Activated naive CD4-positive, alpha-beta T cell treated with anti-CD3 and anti-CD28 coated beads, Interleukin-2, amount 50 U/mL, for 24 hours (primary cell): Measurements from ENCODE around the gene EIF4E1B.

Experiments used
- H3K27ac Mint-ChIP-seq: one replicate; pipeline ENCODE4 v1.8.0; 2021; ENCODE audit warnings: mild to moderate bottlenecking, mixed read lengths
- H3K27me3 Mint-ChIP-seq: one replicate; pipeline ENCODE4 v1.8.0; 2021; ENCODE audit warnings: mixed read lengths
- H3K36me3 Mint-ChIP-seq: one replicate; pipeline ENCODE4 v1.8.0; 2021; ENCODE audit warnings: mixed read lengths
- H3K4me1 Mint-ChIP-seq: one replicate; pipeline ENCODE4 v1.8.0; 2021; ENCODE audit warnings: mixed read lengths
- H3K4me3 Mint-ChIP-seq: one replicate; pipeline ENCODE4 v1.8.0; 2021; ENCODE audit warnings: mild to moderate bottlenecking, mixed read lengths
- H3K9me3 Mint-ChIP-seq: one replicate; pipeline ENCODE4 v1.8.0; 2021; ENCODE audit warnings: mixed read lengths

The EIF4E1B gene

DNA sequence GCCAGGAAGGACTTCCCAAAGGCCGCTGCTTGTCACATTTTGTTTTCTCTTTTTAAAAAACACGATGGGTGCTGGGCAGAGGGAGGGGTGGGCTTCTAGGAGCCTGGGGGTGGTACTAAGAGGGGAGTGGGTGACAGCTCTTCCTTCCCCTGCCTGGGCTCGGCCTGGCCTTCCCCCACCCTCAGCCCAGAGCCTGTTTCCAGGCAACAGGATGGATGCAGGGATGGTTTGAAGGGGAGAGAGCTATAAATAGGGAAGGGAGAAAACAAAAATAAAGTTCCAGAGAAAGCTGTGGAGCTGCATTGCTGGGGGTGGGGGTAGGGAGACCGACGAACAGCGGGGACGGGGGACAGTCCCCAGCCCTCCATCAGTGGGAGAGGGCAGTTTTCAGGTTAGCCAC, 14.0 kb upstream of the EIF4E1B start:
- Mint-ChIP-seq H3K27me3 (peaks cover 33% of the 10 kb centered on the region), H3K27ac (no peak overlapping the region), H3K4me3 (no peak overlapping the region), H3K36me3 (no peaks in the 10 kb centered on the region), H3K4me1 (peaks cover 9% of the 10 kb centered on the region), H3K9me3 (no peaks in the 10 kb centered on the region)

DNA sequence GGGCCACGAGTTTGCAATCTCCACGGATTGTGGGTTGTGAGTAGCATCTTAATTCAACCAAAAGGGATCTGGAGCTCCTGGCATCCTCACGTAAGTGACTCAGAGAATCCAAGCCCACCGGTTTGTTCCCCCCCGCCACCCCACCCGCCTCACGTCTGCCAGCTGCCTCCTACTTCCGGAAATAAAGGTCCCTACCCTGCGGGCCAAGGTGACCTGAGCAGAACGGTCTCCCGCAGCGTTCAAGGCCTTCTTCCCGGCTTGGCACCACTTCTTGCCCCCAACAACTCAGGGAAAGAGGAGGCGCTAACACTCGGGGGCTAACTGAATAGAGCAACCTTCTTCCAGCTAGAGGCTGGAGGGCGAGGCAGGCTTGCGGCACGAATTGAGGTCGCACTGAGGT, 11.7 kb upstream of the EIF4E1B start:
- Mint-ChIP-seq H3K36me3 (no peaks in the 10 kb centered on the region), H3K4me3 (peak overlapping the region; percentile 42), H3K9me3 (no peaks in the 10 kb centered on the region), H3K4me1 (peaks cover 9% of the 10 kb centered on the region), H3K27me3 (peaks cover 27% of the 10 kb centered on the region), H3K27ac (no peak overlapping the region)

DNA sequence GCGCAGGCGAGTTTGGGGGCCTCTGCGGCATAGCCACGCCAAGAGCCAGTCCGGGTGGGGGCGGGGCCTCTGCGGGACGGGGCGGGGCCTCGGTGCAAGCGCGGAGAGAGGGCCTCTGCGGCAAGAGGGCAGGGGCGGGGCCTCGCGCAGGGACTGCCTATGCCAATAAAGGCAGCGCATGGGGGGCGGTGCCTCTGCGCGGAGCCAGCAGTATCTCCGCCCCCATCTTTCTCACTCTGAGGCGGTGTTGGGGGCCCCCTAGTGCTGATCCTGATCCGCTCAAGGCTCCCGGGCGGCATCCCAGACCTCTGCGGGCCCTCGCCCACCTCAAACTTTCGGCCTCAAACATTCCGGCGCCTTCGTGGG, 11.3 kb upstream of the EIF4E1B start:
- Mint-ChIP-seq H3K4me1 (peaks cover 9% of the 10 kb centered on the region), H3K4me3 (peak overlapping the region; percentile 42), H3K27ac (no peak overlapping the region), H3K27me3 (peaks cover 26% of the 10 kb centered on the region), H3K9me3 (no peaks in the 10 kb centered on the region), H3K36me3 (no peaks in the 10 kb centered on the region)

DNA sequence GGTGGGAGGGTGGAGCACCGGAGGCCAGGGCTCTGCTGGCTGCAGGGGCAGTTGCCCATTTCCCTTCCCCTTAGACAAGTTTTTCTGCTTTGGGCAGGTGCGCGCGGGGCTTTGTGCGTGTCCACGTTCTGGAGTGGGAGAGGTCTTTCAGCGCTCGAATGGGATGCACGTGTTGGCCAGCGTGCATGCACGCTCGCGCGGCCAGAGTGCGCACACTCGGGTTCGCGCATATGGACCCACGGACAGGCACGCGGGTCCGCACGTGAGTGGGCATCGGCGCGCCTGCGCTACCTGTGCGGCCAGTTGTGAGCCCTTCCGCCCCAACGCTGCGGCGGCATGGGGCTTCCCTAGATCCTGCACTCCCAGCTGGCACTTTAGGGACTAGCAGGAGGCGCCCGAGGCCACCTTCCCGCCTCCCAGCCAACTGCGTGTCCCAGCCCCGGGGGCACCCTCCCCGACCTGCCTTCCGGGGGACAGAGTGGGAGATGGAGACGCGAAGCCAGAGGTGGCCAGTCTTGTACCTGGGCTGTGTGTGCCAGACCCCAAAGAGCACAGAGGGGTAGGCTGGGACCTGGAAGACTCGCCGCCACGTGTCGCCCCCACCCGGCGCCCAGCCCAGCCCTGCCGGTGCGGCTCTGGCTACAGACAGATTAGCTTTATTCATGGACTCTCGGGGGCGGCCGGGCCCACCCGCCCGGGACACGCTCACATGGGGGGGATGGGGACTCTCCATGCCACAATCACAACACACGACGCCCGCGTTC, 10.7 kb upstream of the EIF4E1B start:
- Mint-ChIP-seq H3K4me3 (peak overlapping the region; percentile 73), H3K9me3 (no peaks in the 10 kb centered on the region), H3K27ac (no peak overlapping the region), H3K4me1 (peaks cover 9% of the 10 kb centered on the region), H3K27me3 (peaks cover 26% of the 10 kb centered on the region), H3K36me3 (no peaks in the 10 kb centered on the region)

DNA sequence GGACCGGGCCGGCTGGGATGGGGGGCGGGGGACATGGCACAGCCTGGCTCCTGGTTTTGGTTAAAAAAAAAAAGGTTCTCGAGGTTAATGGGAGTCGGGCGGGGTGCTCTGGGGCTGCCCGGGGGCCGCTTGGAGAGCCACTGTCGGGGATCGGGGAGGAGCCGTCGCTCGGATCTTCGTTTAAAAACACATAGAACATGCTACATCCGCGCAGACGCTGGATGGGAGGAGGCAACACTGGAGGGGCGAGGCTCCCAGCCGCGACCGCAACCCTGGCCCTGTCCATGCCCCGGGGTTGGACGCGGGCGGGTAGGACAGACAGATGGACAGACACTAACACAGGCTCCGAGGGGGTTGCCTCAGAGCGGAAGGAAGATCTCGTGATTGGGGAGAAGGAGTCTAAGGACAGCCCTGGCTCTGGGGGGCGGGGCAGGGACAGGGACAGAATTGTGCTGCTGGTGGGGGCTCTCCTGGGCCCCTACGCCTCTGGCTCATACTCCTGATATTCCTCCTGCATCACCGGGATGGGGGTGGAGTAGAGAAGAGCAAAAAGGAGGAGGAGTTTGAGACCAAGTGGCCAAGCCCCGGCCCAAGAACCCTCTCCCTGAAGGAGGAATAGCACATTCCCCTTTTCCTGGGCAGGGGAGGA, 10.0 kb upstream of the EIF4E1B start:
- peak overlapping the region; percentile 73 for H3K4me3 Mint-ChIP-seq
- H3K27ac Mint-ChIP-seq, result no peak overlapping the region
- peaks cover 9% of the 10 kb centered on the region for H3K4me1 Mint-ChIP-seq
- no peaks in the 10 kb centered on the region for H3K9me3 Mint-ChIP-seq
- peaks cover 27% of the 10 kb centered on the region for H3K27me3 Mint-ChIP-seq
- H3K36me3 Mint-ChIP-seq, result no peaks in the 10 kb centered on the region

DNA sequence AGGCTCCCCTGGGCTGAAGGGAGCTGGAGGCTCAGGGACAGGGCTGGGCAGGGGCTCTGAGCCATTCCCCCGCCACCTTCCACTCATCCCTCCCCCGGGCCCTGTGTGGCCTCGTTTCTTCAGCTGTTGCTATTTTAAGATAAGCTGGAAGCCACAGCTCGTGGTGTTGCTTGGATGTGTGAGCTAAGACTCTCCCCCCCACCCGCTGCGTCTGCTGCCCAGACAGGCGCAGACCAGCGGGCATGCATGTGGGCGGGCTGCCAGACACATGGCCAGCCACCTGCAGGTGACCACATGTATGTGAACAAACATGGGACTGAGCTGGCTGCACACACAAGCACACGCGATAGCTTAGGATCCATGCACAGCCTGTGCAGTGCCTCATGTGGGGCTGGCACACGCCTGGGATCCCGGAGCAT, 8.8 kb upstream of the EIF4E1B start:
- peaks cover 9% of the 10 kb centered on the region for H3K4me1 Mint-ChIP-seq
- no peaks in the 10 kb centered on the region for H3K36me3 Mint-ChIP-seq
- no peaks in the 10 kb centered on the region for H3K9me3 Mint-ChIP-seq
- H3K27me3 Mint-ChIP-seq, result peaks cover 31% of the 10 kb centered on the region
- H3K4me3 Mint-ChIP-seq, result no peak overlapping the region
- H3K27ac Mint-ChIP-seq, result no peak overlapping the region

DNA sequence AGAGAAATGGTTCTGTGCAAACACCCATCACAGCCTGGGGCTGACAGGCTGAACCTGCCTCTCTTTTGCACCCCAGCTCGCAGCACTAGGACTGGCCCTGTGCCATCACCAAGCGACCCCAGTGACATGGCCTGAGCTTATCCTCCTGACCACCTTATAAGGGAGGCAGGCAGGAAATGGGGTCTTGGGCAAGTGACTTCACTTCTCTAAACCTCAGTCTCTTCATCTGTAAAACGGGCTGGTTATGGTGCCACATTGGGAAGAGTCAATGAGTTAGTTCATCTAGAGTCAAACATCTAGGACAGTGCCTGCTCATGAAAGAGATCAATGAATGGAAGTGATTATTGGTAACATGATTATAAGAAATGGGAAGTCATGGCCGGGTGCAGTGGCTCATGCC, 6.3 kb upstream of the EIF4E1B start:
- Mint-ChIP-seq H3K4me1 (peaks cover 6% of the 10 kb centered on the region), H3K9me3 (no peaks in the 10 kb centered on the region), H3K27me3 (peaks cover 27% of the 10 kb centered on the region), H3K4me3 (no peak overlapping the region), H3K27ac (no peak overlapping the region), H3K36me3 (no peaks in the 10 kb centered on the region)

DNA sequence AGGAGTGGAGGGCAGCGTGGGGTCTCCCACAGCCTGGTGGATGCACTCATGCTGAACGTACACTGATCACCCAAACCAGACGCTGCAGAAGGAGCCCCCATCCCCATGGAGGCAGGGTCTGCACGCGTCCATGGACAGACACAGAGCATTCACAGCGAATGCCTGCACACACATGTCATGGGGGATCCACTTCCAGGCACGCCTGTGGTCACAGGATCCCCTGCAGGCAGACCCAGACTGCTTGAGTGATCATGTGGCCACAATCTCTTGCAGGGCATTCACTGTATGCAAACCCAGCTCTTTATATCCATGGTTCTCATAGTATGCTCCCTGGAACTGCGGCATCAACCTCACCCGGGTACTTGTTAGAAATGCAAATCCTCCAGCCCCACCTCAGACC, 5.5 kb upstream of the EIF4E1B start:
- no peaks in the 10 kb centered on the region for H3K36me3 Mint-ChIP-seq
- H3K27me3 Mint-ChIP-seq, result peaks cover 28% of the 10 kb centered on the region
- no peaks in the 10 kb centered on the region for H3K9me3 Mint-ChIP-seq
- peaks cover 6% of the 10 kb centered on the region for H3K4me1 Mint-ChIP-seq
- H3K4me3 Mint-ChIP-seq, result no peak overlapping the region
- no peak overlapping the region for H3K27ac Mint-ChIP-seq

DNA sequence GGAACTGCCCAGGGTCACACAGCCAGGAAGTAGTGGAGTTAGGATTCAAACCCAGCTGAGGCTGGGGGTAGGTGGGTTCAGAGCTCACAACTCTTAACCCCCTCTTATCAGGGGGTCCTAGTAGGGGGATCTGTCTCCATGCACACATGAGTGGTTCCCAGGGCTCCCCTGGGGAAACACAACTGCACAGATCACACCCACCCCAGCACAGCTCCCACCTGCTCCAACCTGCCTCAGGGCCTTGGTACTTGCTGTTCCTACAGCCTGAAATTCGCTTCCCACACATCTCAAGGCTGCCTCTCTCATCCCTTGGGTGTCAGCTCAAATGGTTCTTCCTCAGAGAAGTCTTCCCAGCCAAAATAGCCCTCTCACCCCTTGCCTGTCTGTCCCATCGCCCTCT, 5.0 kb upstream of the EIF4E1B start:
- Mint-ChIP-seq H3K27me3 (peaks cover 24% of the 10 kb centered on the region), H3K4me1 (peaks cover 2% of the 10 kb centered on the region), H3K4me3 (no peak overlapping the region), H3K36me3 (no peaks in the 10 kb centered on the region), H3K27ac (no peak overlapping the region), H3K9me3 (no peaks in the 10 kb centered on the region)

DNA sequence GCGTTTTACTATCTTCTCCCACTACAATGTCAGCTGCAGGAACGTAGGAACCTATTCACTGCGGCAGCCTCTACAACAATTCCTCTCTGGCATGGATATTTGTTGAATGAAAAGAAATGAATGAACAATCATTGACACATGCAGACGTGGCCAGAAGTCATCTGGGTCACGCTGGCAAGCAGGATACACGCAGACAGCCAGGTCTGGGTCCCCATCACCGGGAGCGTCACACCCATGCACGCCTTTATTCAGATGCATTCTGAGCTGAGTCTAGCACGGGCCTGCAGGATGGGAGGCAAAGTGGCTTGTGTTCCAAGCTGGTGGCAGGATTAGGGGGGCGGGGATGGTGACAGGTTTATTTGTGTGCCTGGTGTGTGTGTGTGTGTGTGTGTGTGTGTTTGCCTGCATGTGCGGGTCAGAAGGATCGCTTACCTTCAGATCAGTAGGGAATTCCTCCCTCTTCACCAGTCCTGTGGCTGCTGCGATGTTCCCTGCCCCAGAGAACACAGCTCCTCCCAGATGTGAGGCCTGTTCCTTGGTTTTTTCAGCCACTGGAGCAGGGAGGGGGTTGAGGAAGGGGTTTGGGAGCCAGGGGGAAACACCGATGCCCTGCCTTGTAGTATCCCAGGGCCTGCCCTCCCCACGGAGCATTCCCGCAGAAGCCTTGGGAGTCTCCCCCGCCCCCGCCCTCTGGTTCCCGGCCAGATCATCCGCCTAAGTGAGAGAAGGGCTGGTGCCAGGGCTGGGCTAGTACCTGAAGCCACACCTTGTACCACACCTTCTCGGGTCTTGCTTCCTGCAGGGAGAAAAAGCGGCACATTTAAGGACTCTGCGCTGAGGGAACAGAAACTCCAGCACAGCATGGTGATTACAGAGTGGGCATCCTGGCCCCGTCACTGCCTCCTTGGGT, 4.3 kb upstream of the EIF4E1B start:
- H3K27me3 Mint-ChIP-seq, result peaks cover 29% of the 10 kb centered on the region
- H3K4me3 Mint-ChIP-seq, result no peak overlapping the region
- peaks cover 5% of the 10 kb centered on the region for H3K4me1 Mint-ChIP-seq
- H3K9me3 Mint-ChIP-seq, result no peaks in the 10 kb centered on the region
- H3K27ac Mint-ChIP-seq, result no peak overlapping the region
- no peaks in the 10 kb centered on the region for H3K36me3 Mint-ChIP-seq

DNA sequence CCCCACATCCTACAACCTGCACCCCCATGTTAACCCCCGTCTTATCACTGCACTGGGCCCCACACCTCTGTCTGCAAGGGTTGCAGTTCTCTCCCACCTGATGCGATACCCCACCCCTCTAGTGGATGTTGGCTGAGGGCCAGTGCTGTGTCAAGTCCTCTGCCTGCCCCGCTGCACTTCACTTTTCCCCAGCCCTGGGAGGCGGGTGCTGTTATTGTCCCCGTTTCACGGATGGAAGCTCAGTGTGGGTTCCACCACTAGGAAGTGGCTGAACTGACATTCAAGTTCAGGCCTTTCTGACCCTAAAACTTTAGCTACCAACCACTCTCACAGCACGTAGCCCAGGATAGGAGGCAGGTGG, 3.6 kb upstream of the EIF4E1B start:
- H3K27me3 Mint-ChIP-seq, result peaks cover 35% of the 10 kb centered on the region
- no peaks in the 10 kb centered on the region for H3K36me3 Mint-ChIP-seq
- no peaks in the 10 kb centered on the region for H3K9me3 Mint-ChIP-seq
- H3K4me1 Mint-ChIP-seq, result peaks cover 5% of the 10 kb centered on the region
- no peak overlapping the region for H3K27ac Mint-ChIP-seq
- no peak overlapping the region for H3K4me3 Mint-ChIP-seq

DNA sequence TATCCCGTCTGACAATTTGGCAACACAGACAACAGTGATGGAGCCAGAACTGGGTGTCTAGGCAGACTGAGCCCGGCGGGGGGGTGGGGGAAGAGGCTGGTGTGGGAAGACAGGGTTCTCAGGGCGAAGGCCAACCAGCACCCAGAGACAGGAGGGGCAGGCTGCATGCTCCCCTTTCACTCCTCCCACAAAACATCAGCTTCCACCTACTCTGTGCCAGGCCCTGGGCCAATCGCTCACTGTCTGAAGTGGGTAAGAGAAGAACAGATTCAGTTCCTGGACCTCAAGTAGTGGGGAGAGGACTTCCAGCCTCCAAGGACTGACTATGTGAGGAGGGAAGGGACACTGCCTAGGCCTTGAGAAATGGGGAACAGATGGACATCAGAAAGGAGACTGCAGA, 2.9 kb upstream of the EIF4E1B start:
- peaks cover 37% of the 10 kb centered on the region for H3K27me3 Mint-ChIP-seq

DNA sequence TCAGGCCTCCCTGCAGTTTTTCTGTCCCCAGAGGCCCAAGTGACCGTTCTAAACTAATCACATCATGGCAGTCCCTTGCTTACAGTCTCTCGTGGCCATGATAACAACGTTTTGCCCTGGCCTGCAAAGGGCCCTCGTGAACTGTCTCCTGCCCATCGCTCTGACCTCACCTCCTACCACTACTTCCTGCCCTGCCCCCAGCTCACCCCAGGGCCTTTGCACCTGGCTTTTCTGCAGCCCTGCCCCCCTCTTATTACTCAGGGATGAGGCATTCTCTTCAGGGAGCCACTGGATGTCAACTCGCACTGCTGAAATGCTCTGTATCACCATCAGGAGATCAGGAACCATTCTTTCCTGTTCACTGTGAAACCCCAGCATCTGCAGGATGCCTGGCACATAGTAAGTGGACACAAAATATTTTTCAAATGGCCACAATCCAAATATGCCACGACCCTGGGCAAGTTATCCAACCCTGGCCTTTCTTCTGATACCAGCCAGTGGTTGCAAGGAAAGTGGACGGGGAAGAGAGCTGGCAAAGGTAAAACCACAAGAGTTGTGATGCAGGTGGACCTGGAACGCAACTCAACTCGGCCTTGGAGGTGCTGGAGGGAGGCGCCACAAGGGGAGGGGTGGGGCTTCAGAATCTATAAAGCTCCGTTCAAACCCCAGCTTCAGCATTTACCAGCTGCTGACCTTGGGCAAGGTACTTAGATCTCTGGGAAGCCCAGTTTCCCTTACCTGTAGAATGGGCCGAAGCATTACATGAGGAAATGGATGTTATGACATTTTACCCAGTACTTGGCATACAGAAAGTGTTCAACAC, 1.9 kb upstream of the EIF4E1B start:
- peaks cover 40% of the 10 kb centered on the region for H3K27me3 Mint-ChIP-seq
- no peak overlapping the region for H3K27ac Mint-ChIP-seq
- no peaks in the 10 kb centered on the region for H3K9me3 Mint-ChIP-seq
- no peak overlapping the region for H3K4me3 Mint-ChIP-seq
- no peaks in the 10 kb centered on the region for H3K36me3 Mint-ChIP-seq
- peaks cover 7% of the 10 kb centered on the region for H3K4me1 Mint-ChIP-seq

More for the DNA sequence above, 2.9 kb upstream of the EIF4E1B start:
- H3K36me3 Mint-ChIP-seq, result no peaks in the 10 kb centered on the region
- peaks cover 5% of the 10 kb centered on the region for H3K4me1 Mint-ChIP-seq
- H3K9me3 Mint-ChIP-seq, result no peaks in the 10 kb centered on the region
- no peak overlapping the region for H3K4me3 Mint-ChIP-seq
- no peak overlapping the region for H3K27ac Mint-ChIP-seq

DNA sequence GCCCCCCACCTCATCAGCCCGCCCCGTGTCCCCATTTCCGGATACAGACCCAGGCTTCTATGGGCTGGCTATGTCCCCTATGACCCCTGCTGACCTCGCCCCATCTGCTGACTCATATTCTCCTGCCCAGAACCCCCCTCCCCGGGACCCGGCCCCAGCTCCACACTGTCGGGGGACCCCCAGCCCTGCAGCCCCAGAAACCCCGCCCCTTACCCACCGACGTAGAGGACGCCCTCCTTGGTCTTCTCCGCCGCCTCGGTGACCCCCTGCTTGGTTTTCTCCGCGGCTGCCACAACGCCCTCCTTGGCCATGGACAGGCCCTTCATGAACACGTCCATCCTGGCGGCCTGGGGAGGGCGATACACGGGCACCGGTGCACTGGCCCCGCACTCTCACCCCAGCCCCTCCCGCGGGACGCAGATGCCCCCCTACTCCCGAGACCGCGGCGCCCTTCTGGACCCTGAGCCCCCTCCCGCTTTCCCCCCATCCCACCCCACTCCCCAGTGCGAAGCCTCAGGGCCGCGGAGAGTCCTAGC, 1.1 kb upstream of the EIF4E1B start:
- no peaks in the 10 kb centered on the region for H3K36me3 Mint-ChIP-seq
- H3K27ac Mint-ChIP-seq, result no peak overlapping the region
- H3K4me1 Mint-ChIP-seq, result peaks cover 11% of the 10 kb centered on the region
- peaks cover 45% of the 10 kb centered on the region for H3K27me3 Mint-ChIP-seq
- H3K9me3 Mint-ChIP-seq, result no peaks in the 10 kb centered on the region
- peak overlapping the region; percentile 31 for H3K4me3 Mint-ChIP-seq

DNA sequence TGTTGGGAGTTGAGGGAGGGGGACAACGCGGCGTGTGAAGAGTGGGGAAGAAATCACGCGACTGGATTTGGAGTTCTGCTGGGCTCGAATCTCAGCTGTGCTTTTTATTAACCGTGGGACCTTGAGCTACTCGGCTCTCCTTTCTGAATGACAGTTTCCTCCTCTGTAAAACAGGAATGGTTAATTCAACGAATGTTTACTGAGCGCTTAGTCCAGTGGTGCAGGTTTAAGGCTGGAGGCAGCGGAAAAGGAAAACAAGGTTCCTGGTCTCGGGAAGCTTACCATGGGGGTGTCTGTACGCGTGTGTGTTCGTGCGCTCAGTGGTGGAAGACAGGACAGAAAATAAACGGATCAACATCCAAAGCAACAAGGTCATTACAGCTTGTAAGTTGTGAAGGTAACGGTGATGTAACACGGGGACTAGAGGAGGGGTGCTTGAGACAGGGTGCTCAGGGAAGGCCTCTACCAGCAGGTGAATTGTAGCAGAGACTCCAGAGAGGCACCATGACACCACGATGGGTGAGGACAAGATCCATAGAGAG, 277 bp downstream of the EIF4E1B start:
- Mint-ChIP-seq H3K9me3 (no peaks in the 10 kb centered on the region), H3K27ac (no peak overlapping the region), H3K4me3 (peak overlapping the region; percentile 57), H3K4me1 (peaks cover 11% of the 10 kb centered on the region), H3K36me3 (no peaks in the 10 kb centered on the region), H3K27me3 (peaks cover 49% of the 10 kb centered on the region)
